ENCODE measurements around the gene GIN1. TPM values are rescaled to one million over a fixed set of nuclear protein-coding genes. Genes with fewer than 3 reads are reported as not detected.
"Not testable (repeated sequence)": the region's sequence is repeated elsewhere in the genome, so short reads cannot be mapped to it uniquely, and the experiment has no call there.

The GIN1 gene, protein sequence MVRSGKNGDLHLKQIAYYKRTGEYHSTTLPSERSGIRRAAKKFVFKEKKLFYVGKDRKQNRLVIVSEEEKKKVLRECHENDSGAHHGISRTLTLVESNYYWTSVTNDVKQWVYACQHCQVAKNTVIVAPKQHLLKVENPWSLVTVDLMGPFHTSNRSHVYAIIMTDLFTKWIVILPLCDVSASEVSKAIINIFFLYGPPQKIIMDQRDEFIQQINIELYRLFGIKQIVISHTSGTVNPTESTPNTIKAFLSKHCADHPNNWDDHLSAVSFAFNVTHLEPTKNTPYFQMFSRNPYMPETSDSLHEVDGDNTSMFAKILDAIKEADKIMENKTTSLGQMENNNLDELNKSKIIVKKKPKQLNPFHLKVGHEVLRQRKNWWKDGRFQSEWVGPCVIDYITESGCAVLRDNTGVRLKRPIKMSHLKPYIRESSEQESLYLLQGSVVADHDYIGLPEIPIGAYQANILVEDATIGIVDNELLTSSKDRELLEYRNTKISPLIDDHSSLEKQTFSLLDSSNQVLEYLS
- total RNA-seq (12.5 TPM), polyA plus RNA-seq (ENCODE audit: insufficient read depth in 1 of 8, insufficient read length in 8 of 8, low replicate concordance in 1 of 8) (1 to 10 TPM; 7.6 to 9.4 (median 8.7) TPM)
- long read RNA-seq, donor 1, partial matches to known transcripts = 0 of 3 reads
- long read RNA-seq, donor 1, other reads (novel, unspliced or antisense) = 0 of 3 reads
- long read RNA-seq, donor 2, partial matches to known transcripts = 0 of 1 reads
- long read RNA-seq, donor 2, other reads (novel, unspliced or antisense) = 0 of 1 reads
- long read RNA-seq, donor 3, partial matches to known transcripts = 0 of 4 reads
- long read RNA-seq, donor 3, other reads (novel, unspliced or antisense) = 0 of 4 reads
- long read RNA-seq, donor 4, partial matches to known transcripts = 0 of 1 reads
- long read RNA-seq, donor 4, other reads (novel, unspliced or antisense) = 0 of 1 reads
- long read RNA-seq, donor 5, partial matches to known transcripts = 0 of 3 reads
- long read RNA-seq, donor 5, other reads (novel, unspliced or antisense) = 0 of 3 reads
- long read RNA-seq, donor 6, partial matches to known transcripts = 0 of 5 reads
- long read RNA-seq, donor 6, other reads (novel, unspliced or antisense) = 0 of 5 reads
- long read RNA-seq, donor 7, partial matches to known transcripts = 0 of 4 reads
- long read RNA-seq, donor 7, other reads (novel, unspliced or antisense) = 0 of 4 reads
- long read RNA-seq, donor 8, partial matches to known transcripts = 0 of 3 reads
- long read RNA-seq, donor 8, other reads (novel, unspliced or antisense) = 0 of 3 reads
- long read RNA-seq, donor 9, partial matches to known transcripts = 0 of 2 reads
- long read RNA-seq, donor 9, other reads (novel, unspliced or antisense) = 0 of 2 reads
- long read RNA-seq, donor 10, partial matches to known transcripts = 0 of 4 reads
- long read RNA-seq, donor 10, other reads (novel, unspliced or antisense) = 0 of 4 reads
- long read RNA-seq, donor 11 = 0 reads

DNA sequence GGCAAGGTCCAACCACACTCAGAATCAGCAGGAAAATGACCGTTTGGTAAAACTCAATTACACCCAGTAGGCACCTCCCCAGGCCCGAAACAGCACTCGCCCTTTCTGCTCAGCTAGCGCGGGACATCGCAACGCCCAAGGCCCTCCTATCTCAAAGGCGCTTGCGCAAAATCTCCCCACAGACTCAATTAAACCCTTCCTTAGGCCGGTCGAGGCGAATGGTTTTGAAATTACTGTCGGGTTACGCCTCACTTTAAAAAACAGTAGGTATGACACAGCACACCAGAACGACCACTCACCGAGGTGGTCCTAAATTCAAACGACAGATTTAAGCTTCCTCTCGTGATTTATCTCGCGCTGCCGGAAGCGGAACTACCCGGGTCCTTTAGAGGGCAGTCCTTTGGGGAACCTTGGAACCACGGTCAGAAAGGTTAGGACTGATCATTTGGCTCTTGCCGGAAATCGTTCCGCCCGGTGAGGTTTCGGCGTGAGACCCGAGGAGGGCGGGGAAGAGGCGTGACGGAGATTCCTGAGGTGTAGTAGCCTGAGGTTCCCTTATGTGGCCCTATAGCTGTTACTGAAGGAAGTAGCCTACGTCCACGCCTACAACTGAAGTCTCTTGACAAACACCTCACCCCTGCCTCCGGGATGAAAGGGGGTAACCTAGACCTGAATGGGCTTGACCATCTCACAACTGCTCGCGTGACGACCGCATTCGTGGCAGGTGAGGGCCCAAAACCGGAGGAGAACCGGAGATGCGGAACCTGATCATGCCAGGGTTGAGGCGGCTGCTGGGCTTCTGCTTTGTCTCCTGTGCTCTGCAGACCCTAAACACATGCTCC lies at the start of gene GIN1, which contains the start of gene PPIP5K2:
TSS of gene GIN1 (minus strand) at position 374 of the 842 bp plus-strand sequence. CDS start 11,431 bp downstream, outside the sequence.
TSS of gene PPIP5K2 (plus strand) at position 537 of the 842 bp plus-strand sequence. CDS start 9,289 bp downstream, outside the sequence.
- Histone ChIP-seq H3K4me1 (ENCODE audit: control insufficient read depth, insufficient read depth, low read length) (peaks cover 7% of the 10 kb centered on the region), H3K27ac (ENCODE audit: low read length) (peak within 1 kb of the TSS; percentile 98), H3K27me3 (ENCODE audit: control insufficient read depth, insufficient read depth, low read length) (no peaks in the 10 kb centered on the region), H3K9me3 (replicated peaks; ENCODE audit: control insufficient read depth, low read depth, low read length) (no peaks in the 10 kb centered on the region), H3K4me3 (ENCODE audit: low read length) (peak within 1 kb of the TSS; percentile 86), H3K36me3 (ENCODE audit: control insufficient read depth, insufficient read depth, low read length) (peaks cover 3% of the 10 kb centered on the region)
- peak; percentile 99 for DNase-seq
- 0% methylated on average over 31 of the region's 46 CpGs for WGBS (ENCODE audit: insufficient coverage)

DNA sequence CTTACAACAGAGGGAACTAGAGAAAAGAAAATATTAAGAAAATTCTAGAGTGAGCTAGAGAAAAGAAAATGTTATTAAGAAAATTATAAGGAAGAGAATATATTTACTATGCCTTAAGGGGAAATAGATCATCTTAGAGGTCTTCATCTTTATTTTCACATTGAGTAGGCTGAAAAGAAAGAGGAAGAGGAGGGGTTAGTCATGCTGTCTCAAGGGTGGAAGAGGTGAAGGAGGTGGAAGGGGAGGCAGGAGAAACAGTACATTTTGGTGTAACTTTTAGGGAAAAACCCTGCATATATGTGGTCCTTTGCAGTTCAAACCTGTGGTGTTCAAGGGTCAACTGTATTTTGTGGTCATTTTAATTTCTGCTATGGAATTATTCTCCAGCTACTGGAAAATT lies 46.8 kb upstream of the GIN1 start:
- no peak overlapping the region for H3K27ac ChIP-seq (ENCODE audit: low read length)
- H3K4me3 ChIP-seq (ENCODE audit: low read length) = no peak overlapping the region
- H3K4me1 ChIP-seq (ENCODE audit: control insufficient read depth, insufficient read depth, low read length) = no peaks in the 10 kb centered on the region
- H3K9me3 ChIP-seq (replicated peaks; ENCODE audit: control insufficient read depth, low read depth, low read length) = no peaks in the 10 kb centered on the region
- H3K27me3 ChIP-seq (ENCODE audit: control insufficient read depth, insufficient read depth, low read length) = no peaks in the 10 kb centered on the region
- no peak for DNase-seq
- peaks cover 11% of the 10 kb centered on the region for H3K36me3 ChIP-seq (ENCODE audit: control insufficient read depth, insufficient read depth, low read length)

DNA sequence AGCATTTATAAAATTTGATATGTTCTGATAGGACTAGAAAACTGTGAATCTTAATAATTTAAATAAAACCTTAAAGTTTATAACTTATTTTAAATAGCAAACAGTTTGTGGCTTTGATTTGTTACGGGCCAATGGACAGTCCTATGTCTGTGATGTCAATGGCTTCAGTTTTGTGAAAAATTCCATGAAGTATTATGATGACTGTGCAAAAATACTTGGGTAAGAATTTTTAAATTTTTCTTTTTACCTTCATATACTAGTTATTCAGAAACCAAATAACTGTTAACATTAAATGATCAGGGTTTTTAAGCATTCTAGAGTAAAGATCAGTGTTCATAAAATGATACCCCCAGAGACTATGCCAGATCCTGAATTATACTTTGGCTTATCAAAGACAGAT lies 31.2 kb upstream of the GIN1 start:
- Histone ChIP-seq H3K9me3 (replicated peaks; ENCODE audit: control insufficient read depth, low read depth, low read length) (no peaks in the 10 kb centered on the region), H3K4me1 (ENCODE audit: control insufficient read depth, insufficient read depth, low read length) (no peaks in the 10 kb centered on the region), H3K27me3 (ENCODE audit: control insufficient read depth, insufficient read depth, low read length) (no peaks in the 10 kb centered on the region), H3K4me3 (ENCODE audit: low read length) (no peak overlapping the region), H3K27ac (ENCODE audit: low read length) (no peak overlapping the region), H3K36me3 (ENCODE audit: control insufficient read depth, insufficient read depth, low read length) (peaks cover 2% of the 10 kb centered on the region)
- WGBS (ENCODE audit: insufficient coverage) = no CpG with 5 or more reads among the region's 1 CpG
- no peak for DNase-seq

DNA sequence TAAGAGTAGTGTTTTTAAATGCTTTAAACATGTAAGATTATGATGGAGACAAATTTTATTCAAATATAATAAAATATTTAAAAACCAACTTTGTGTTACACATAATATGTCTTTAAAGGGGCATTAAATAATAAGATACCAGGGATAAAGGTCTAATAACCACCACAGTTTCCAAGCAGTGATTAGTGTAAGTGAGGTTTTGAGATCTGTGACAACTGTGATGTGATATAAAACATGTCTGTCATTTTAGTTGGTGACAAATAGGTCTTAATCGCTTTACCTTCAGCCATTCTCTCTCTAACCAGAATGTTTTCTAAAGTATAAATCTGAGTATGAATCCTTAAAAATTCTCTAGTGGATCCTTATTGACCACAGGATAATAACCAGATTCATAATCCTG lies 28.3 kb upstream of the GIN1 start:
- Histone ChIP-seq H3K4me1 (ENCODE audit: control insufficient read depth, insufficient read depth, low read length) (no peaks in the 10 kb centered on the region), H3K36me3 (ENCODE audit: control insufficient read depth, insufficient read depth, low read length) (peaks cover 2% of the 10 kb centered on the region), H3K27ac (ENCODE audit: low read length) (no peak overlapping the region), H3K27me3 (ENCODE audit: control insufficient read depth, insufficient read depth, low read length) (no peaks in the 10 kb centered on the region), H3K4me3 (ENCODE audit: low read length) (no peak overlapping the region), H3K9me3 (replicated peaks; ENCODE audit: control insufficient read depth, low read depth, low read length) (no peaks in the 10 kb centered on the region)
- WGBS (ENCODE audit: insufficient coverage) = no CpG with 5 or more reads among the region's 1 CpG
- no peak for DNase-seq

DNA sequence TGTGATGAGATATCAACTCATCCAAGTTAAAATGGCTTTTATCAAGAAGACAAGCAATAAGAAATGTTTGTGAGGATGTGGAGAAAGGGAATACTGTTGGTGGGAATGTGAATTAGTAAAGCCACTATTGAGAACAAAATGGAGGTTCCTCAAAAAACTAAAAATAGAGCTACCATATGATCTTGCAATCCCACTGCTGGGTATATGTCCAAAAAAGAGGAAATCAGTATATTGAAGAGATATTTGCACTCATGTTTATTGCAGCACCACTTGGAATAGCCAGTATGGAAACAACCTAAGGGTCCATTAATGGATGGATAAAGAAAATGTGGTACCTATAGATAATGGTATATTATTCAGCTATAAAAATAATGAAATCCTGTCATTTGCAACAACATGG lies 25.3 kb upstream of the GIN1 start:
- no peak for DNase-seq
- H3K9me3 ChIP-seq (replicated peaks; ENCODE audit: control insufficient read depth, low read depth, low read length) = no peaks in the 10 kb centered on the region
- H3K27me3 ChIP-seq (ENCODE audit: control insufficient read depth, insufficient read depth, low read length) = no peaks in the 10 kb centered on the region
- no peak overlapping the region for H3K27ac ChIP-seq (ENCODE audit: low read length)
- no peak overlapping the region for H3K4me3 ChIP-seq (ENCODE audit: low read length)
- H3K4me1 ChIP-seq (ENCODE audit: control insufficient read depth, insufficient read depth, low read length) = no peaks in the 10 kb centered on the region
- H3K36me3 ChIP-seq (ENCODE audit: control insufficient read depth, insufficient read depth, low read length) = peaks cover 4% of the 10 kb centered on the region

DNA sequence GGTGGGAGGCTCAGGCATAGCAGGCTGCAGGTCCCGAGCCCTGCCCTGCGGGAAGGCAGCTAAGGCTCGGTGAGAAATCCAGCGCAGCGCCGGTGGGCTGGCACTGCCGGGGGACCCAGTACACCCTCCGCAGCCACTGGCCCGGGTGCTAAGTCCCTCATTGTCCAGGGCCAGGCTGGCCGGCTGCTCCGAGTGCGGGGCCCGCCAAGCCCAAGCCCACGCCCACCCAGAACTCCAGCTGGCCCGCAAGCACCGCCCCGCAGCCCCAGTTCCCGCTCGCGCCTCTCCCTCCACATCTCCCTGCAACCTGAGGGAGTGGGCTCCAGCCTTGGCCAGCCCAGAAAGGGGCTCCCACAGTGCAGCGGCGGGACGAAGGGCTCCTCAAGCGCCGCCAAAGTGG lies 22.2 kb upstream of the GIN1 start:
- H3K4me1 ChIP-seq (ENCODE audit: control insufficient read depth, insufficient read depth, low read length); H3K4me3 ChIP-seq (ENCODE audit: low read length); H3K9me3 ChIP-seq (replicated peaks; ENCODE audit: control insufficient read depth, low read depth, low read length); H3K27me3 ChIP-seq (ENCODE audit: control insufficient read depth, insufficient read depth, low read length); H3K27ac ChIP-seq (ENCODE audit: low read length); DNase-seq: not testable (repeated sequence)
- H3K36me3 ChIP-seq (ENCODE audit: control insufficient read depth, insufficient read depth, low read length) = peaks cover 13% of the 10 kb centered on the region
- 97% methylated on average over 25 of the region's 25 CpGs for WGBS (ENCODE audit: insufficient coverage)

DNA sequence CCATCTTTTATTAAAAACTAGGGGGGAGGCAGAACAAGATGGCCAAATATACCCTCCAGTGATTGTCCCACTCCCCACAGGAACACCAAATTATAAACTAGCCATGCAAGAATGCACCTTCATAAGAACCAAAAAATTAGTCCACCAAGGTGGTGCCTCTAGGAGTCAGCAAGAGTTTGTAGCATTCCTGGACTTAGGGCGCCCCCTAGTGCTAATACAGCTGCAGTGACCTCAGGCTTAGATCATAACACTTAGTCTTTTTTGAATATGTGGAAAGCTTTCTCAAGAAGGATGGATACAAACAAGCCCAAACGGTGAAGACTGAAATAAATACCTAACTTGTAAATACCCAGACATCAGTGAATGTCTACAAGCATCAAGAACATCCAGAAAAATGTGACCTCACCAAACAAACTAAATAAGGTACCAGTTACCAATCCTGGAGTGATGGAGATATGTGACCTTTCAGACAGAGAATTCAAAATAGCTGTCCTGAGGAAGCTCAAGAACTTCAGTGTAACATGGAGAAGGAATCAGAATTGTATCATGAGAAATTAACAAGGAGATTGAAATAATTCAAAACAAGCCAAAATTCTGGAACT lies 19.4 kb upstream of the GIN1 start:
- peak; percentile 68 for DNase-seq
- H3K27ac ChIP-seq (ENCODE audit: low read length) = no peak overlapping the region
- no peak overlapping the region for H3K4me3 ChIP-seq (ENCODE audit: low read length)
- H3K9me3 ChIP-seq (replicated peaks; ENCODE audit: control insufficient read depth, low read depth, low read length) = no peaks in the 10 kb centered on the region
- WGBS (ENCODE audit: insufficient coverage) = no CpG with 5 or more reads among the region's 2 CpGs
- H3K27me3 ChIP-seq (ENCODE audit: control insufficient read depth, insufficient read depth, low read length) = no peaks in the 10 kb centered on the region
- H3K36me3 ChIP-seq (ENCODE audit: control insufficient read depth, insufficient read depth, low read length) = peaks cover 20% of the 10 kb centered on the region
- H3K4me1 ChIP-seq (ENCODE audit: control insufficient read depth, insufficient read depth, low read length) = no peaks in the 10 kb centered on the region

DNA sequence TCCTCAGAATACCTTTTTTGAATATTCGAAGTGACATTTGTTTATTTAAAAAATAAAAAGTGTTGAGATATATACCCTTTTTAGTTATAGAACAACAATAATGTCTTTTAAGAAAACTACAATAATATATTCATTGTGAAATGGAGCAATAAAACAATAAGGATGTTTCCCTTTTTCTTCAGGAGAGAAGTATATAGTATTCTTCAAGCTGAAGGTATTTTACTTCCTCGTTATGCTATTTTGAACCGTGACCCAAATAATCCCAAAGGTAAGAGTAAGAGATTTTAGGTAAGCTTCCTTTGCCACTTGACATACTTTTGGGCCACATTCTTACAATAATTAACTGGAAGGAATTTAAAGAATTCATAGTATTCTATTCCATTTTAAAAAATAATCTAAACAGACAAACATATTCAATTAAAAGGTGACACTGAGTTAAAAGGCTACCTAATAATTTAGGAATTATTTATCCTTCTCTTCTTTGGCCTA lies 18.3 kb upstream of the GIN1 start:
- Histone ChIP-seq H3K9me3 (replicated peaks; ENCODE audit: control insufficient read depth, low read depth, low read length) (no peaks in the 10 kb centered on the region), H3K27ac (ENCODE audit: low read length) (no peak overlapping the region), H3K36me3 (ENCODE audit: control insufficient read depth, insufficient read depth, low read length) (peaks cover 20% of the 10 kb centered on the region), H3K4me1 (ENCODE audit: control insufficient read depth, insufficient read depth, low read length) (no peaks in the 10 kb centered on the region), H3K27me3 (ENCODE audit: control insufficient read depth, insufficient read depth, low read length) (no peaks in the 10 kb centered on the region), H3K4me3 (ENCODE audit: low read length) (no peak overlapping the region)
- DNase-seq = no peak
- WGBS (ENCODE audit: insufficient coverage) = no CpG with 5 or more reads among the region's 3 CpGs

DNA sequence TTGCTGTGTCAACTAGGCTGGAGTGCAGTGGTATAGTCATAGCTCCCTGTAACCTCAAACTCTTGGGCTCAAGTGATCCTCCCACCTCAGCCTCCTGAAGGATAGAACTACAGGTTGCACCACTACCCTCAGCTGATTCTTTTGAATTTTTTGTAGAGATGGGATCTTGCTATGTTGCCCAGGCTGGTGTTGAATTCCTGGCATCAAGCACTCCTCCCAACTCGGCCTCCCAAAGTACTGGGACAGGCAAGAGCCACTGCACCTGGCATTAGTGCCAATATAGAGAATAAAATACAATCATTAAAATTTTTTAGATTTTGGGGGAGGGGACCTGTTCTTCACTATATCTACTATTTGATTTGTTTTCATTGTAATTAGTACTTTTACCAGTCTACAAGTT lies 15.5 kb upstream of the GIN1 start:
- WGBS (ENCODE audit: insufficient coverage) = no CpG with 5 or more reads among the region's 1 CpG
- Histone ChIP-seq H3K36me3 (ENCODE audit: control insufficient read depth, insufficient read depth, low read length) (peaks cover 20% of the 10 kb centered on the region), H3K9me3 (replicated peaks; ENCODE audit: control insufficient read depth, low read depth, low read length) (no peaks in the 10 kb centered on the region), H3K4me1 (ENCODE audit: control insufficient read depth, insufficient read depth, low read length) (no peaks in the 10 kb centered on the region), H3K4me3 (ENCODE audit: low read length) (no peak overlapping the region), H3K27me3 (ENCODE audit: control insufficient read depth, insufficient read depth, low read length) (no peaks in the 10 kb centered on the region), H3K27ac (ENCODE audit: low read length) (no peak overlapping the region)
- DNase-seq = no peak

All from muscle of leg (tissue), 16 donors.